NB4 (cell line): ENCODE measurements around the gene LILRB1.

Source experiments
- CTCF ChIP-seq: IDR thresholded peaks from one replicate; pipeline ENCODE4 v1.5.1; 2012; ENCODE audit warnings: low read depth, low read length
- MAX ChIP-seq: IDR thresholded peaks from 2 replicates; pipeline ENCODE4 v1.6.1; 2011; ENCODE audit warnings: low read depth, low read length
- MYC ChIP-seq: IDR thresholded peaks from 2 replicates; pipeline ENCODE4 v1.6.1; 2011; ENCODE audit warnings: low read depth, low read length
- POLR2A ChIP-seq: IDR thresholded peaks from 2 replicates; pipeline ENCODE4 v1.6.1; 2011; ENCODE audit warnings: mild to moderate bottlenecking; ENCODE audit not compliant: insufficient read length; ENCODE audit errors: extremely low read depth

GRCh38 chr19:54653181-54653809 is 23.0 kb downstream of the LILRB1 start:
- TF ChIP-seq CTCF, result no peak
- no peak for TF ChIP-seq POLR2A
- TF ChIP-seq MAX, result no peak
- no peak for TF ChIP-seq MYC
